ENCODE measurements around the gene COPS7A.
"Not testable (repeated sequence)": the region's sequence is repeated elsewhere in the genome, so short reads cannot be mapped to it uniquely, and the experiment has no call there.

The COPS7A gene

DNA sequence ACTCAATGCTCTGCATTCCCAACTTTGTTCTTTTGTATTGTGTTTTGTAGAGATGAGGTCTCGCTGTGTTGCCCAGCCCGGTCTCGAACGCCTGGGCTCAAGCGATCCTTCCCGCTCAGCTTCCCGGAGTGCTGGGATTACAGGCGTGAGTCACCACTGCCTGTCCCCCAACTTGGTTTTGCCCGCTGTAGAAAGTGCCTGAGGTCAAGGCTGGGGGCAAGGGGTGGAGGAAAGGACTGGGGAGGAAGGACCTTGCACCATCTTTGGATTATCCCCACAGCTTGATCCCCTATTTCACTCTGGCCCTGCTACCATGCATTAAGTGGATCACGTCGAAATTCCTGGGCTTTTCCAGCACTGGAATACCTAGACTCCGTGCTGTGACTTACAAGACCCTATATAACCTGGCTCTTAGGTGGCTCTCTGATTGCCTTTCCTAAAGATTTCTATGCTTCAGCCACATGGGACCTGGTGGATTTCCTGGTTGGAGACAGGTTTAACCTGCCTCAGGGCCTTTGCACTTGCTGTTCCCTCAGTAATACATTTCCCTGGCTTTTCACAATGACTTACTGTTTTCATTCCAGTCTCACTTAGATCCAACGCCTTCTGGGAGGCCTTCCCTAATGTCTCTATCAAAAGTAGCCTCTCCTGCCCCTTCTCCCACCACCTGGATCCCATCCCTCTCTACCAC lies 22.6 kb upstream of the COPS7A start:
- no peak for DNase-seq (ENCODE audit: low spot score)

DNA sequence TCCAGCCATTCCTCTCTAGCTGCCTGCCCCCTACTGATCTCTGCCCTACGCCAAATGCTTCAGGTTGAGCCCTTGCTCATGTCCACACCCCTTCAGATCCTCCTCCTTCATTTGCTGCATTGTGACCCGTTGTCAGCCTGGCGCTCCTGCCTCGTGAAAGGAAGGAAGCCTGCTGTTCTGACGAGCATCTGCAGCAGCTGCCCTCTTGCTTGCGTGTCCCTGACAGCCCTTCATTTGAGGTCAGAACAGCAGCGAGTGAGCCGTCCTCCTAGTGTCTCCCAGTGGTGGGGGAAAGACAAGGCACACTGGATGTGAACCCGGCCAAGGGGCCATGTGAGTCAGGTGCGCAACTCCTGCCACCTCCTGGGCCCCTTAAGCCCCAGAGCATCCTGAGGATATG lies 20.2 kb upstream of the COPS7A start:
- DNase-seq (ENCODE audit: low spot score), result no peak

DNA sequence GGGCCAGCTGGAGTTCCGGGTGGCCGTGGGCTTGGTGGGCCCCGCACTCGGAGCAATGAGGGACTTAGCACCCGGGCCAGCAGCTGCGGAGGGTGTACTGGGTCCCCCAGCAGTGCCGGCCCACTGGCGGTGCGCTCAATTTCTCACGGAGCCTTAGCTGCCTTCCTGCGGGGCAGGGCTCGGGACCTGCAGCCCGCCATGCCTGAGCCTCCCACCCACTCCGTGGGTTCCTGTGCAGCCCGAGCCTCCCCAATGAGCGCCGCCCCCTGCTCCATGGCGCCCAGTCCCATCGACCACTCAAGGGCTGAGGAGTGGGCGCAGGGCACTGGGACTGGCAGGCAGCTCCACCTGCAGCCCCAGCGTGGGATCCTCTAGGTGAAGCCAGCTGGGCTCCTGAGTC lies 15.5 kb upstream of the COPS7A start:
- not testable (repeated sequence) for DNase-seq (ENCODE audit: low spot score)

- DNase-seq (ENCODE audit: low spot score), result no peak
These were observed 14.9 kb upstream of the COPS7A start for GRCh38 chr12:6708960-6709394.

DNA sequence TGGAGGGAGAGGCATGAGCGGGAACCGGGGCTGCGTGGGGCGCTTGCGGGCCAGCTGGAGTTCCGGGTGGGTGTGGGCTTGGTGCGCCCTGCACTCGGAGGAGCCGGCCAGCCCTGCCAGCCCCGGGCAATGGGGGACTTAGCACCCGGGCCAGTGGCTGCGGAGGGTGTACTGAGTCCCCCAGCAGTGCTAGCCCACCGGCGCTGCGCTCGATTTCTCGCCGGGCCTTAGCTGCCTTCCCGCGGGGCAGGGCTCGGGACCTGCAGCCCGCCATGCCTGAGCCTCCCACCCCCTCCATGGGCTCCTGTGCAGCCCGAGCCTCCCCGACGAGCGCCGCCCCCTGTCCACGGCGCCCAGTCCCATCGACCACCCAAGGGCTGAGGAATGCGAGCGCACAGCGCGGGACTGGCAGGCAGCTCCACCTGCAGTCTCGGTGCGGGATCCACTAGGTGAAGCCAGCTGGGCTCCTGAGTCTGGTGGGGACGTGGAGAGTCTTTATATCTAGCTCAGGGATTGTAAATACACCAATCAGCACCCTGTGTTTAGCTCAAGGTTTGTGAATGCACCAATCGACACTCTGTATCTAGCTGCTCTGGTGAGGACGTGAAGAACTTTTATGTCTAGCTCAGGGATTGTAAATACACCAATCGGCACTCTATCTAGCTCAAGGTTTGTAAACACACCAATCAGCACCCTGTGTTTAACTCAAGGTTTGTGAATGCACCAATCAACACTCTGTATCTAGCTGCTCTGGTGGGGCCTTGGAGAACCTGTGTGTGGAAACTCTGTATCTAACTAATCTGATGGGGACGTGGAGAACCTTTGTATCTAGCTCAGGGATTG lies 7.6 kb upstream of the COPS7A start:
- DNase-seq (ENCODE audit: low spot score), result not testable (repeated sequence)

DNA sequence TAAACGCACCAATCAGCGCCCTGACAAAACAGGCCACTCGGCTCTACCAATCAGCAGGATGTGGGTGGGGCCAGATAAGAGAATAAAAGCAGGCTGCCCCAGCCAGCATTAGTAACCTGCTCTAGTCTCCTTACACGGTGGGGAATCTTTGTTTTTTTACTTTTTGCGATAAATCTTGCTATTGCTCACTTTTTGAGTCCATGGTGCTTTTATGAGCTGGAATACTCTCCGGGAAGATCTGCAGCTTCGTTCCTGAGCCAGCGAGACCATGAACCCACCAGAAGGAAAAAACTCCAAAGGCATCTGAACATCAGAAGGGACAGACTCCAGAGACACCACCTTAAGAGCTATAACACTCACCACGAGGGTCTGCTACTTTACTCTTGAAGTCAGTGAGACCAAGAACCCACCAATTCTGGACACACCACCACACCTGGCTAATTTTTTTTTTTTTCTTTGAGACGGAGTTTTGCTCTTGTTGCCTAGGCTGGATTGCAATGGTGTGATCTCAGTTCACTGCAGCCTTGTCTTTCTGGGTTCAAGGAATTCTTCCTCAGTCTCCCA lies 6.9 kb upstream of the COPS7A start:
- no peak for DNase-seq (ENCODE audit: low spot score)

DNA sequence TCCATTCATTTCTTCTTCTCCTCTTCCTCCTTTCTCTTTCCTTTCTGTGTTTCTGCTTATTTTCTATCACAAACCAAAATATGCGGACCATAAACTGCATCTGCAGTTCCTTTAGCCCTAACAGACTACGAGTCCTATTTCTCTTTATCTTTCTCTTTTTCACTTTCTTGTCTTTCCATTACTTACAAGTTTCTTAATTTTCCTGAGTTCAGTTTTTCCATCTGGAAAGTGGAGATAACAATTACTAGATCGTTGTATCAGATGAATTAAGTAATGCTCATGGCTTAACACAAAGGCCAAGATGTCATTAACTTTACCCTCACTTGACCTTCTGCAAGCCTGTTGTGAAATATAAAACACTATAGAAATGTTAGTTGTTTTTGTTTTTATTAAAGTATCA lies 983 bp upstream of the COPS7A start:
- DNase-seq (ENCODE audit: low spot score), result no peak

DNA sequence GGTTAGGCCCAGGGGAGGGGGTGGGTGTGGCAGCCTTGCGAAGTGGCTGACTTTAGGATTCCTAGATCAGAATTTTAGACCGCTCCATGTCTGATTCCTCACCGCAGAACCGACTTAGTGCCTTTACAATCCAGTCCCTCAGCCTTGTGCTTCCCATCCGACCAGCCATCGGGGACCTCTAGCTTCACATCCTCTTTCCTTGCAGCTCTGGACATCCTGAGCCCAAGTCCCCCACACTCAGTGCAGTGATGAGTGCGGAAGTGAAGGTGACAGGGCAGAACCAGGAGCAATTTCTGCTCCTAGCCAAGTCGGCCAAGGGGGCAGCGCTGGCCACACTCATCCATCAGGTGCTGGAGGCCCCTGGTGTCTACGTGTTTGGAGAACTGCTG lies 557 bp downstream of the COPS7A start:
- peak; percentile 21 for DNase-seq (ENCODE audit: low spot score)

- DNase-seq (ENCODE audit: low spot score), result no peak
These were observed 1.5 kb downstream of the COPS7A start for GRCh38 chr12:6725350-6725749.

GRCh38 chr12:6729186-6729585 lies 5.3 kb downstream of the COPS7A start:
- no peak for DNase-seq (ENCODE audit: low spot score)

- no peak for DNase-seq (ENCODE audit: low spot score)
These were observed 6.3 kb downstream of the COPS7A start for GRCh38 chr12:6730169-6730568.

DNA sequence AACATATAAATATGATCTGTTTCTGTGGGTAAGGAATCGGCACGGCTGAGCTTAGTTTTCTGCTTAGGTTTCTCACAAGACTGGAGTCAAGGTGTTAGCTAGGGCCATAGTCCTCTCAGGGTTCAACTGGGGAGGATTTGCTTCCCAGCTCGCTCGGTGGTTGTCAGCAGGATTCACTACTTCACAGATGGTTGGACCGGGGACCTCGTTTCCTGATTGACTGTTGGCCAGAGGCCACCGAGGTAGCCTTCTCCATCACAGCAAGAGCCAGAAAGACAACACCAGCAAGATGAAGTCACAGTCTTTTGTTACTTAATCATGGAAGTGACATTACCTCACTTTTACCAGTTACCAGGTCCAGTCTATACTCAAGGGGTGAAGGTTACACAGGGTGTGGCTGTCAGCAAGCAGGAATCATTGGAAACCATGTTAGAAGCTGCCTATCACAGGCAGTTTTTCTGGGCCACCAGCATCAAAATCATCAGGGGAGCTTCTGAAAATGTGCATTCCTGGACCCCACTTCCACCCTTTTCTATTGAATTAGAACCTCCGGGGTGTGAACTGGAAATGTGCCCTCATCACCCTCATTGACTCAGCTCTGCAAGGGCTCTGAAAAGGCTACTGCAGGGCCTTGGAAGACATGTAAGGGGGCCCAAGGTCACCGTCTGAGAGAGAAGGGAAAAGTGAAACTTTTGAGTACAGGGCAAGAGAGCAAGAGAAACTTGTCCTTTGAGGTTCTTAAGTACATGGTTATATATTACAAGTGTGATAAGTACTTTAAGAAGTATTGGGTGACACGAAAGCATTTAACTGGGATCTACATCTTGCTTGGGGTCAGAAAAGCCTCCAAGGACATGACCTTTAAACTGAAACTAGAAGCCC lies 10.9 kb downstream of the COPS7A start:
- DNase-seq (ENCODE audit: low spot score), result no peak

DNA sequence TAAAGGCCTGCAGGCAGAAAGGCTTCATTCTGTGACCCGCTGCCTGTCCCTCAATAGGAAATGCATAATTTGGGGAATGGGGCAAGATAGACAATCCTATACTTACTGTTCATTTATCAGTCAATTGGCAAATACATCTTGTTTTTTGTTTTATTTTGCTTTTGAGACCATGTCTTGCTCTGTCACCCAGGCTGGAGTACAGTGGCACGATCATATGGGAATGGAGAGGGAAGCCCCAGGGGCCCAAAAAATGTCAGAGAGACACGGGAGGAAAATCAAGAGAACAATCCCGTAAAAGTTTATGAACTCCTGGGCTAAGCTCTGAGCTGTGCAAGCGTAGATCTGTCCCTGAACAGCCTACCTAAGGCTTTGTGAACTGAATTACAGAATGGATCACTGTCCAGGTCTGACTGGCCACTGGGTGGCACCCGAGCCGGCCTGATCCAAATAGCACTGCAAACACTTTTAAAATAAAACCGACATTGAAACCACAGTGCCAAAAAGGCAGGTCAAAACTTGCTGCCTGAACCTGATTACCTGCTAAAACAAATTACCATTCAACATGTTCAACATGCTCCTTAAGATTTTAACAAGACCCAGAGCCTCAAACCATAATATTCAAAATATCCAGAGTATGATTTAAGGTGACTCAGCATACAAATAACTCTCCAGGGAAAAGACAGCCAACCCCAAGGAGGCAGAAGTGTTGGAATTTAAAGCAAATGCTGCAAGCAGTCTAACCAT lies 11.8 kb downstream of the COPS7A start:
- peak; percentile 60 for DNase-seq (ENCODE audit: low spot score)

GRCh38 chr12:6736754-6737153 lies 12.9 kb downstream of the COPS7A start:
- DNase-seq (ENCODE audit: low spot score), result no peak

DNA sequence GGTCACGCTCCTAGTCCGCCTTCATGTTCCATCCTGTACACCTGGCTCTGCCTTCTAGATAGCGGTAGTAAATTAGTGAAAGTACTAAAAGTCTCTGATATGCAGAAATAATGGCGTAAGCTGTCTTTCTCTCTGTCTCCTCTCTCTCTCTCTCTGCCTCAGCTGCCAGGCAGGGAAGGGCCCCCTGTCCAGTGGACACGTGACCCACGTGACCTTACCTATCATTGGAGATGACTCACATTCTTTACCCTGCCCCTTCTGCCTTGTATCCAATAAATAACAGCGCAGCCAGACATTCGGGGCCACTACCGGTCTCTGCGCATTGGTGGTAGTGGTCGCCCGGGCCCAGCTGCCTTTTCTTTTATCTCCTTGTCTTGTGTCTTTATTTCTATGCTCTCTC lies 18.2 kb downstream of the COPS7A start:
- DNase-seq (ENCODE audit: low spot score), result not testable (repeated sequence)

DNA sequence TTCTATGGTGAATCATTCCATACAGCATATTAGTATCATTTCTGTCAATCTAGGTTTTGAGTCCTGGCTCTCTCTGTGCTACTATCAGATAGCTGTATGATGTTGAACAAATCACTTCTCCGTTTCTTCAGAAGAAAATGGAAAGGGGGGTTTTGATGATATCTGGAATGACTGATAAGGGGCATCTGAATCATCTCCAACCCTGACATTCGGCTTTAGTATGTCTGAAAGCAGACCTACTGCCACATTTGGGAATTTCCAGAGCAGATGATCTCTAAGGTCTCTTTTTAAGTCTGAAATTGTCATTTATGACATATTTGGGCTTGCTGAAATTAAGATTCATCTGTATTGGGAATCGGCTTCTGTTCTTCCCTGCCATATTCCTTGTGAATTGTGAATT lies 19.0 kb downstream of the COPS7A start:
- DNase-seq (ENCODE audit: low spot score), result no peak

- DNase-seq (ENCODE audit: low spot score), result not testable (repeated sequence)
These were observed 19.5 kb downstream of the COPS7A start for GRCh38 chr12:6743300-6743699.

- DNase-seq (ENCODE audit: low spot score), result no peak
These were observed 22.1 kb downstream of the COPS7A start for GRCh38 chr12:6745741-6746525.

- DNase-seq (ENCODE audit: low spot score), result no peak
These were observed 23.4 kb downstream of the COPS7A start for GRCh38 chr12:6747216-6747615.

DNA sequence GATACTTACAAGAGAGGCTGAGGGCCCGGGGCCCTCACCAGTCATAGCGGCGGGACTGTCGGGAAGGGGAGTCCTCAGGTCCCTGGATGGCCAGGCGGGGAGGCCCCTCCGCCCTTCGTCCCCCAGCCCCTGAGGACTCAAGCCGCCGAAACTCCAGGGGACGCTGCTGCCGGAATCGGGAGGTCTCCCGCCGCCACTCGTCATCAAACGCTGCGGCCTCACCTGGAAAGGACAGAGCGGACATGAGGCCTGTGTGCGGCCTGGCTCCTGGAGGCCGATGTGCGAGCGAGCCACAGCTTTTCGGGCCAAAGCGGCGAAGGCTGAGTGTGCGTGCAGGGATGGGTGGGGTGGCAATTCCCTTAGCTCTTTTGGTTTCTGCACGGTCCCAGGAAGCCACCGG lies 24.9 kb downstream of the COPS7A start:
- no peak for DNase-seq (ENCODE audit: low spot score)

- DNase-seq (ENCODE audit: low spot score), result no peak
These were observed 26.7 kb downstream of the COPS7A start for GRCh38 chr12:6750506-6750905.

Measured in LoVo (cell line).